Measurements from ENCODE around the gene PRG2. TPM values are rescaled to one million over a fixed set of nuclear protein-coding genes. Genes with fewer than 3 reads are reported as not detected.

The PRG2 gene
- polyA plus RNA-seq, 3 donors, result 1.1 TPM; not detected in 2

DNA sequence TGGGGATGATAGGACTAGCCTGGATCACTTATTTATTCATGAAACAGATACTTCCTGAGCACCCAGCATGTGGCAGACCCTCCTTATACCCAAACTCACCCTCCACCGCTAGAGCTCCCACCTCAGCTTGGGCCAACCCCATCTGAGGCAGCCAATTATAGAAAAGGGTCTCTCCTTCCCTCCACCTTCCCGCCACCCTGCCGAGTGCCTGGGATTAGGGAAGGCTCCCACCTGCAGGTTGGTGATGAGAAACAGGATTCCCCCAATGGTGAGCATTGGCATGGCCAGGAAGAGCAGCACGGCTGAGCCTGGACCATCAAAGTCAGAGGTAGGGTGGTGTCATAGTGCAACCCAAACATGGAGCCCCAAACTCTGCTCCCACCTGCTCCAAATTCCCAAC lies 30.6 kb upstream of the PRG2 start:
- H4K20me1 ChIP-seq (ENCODE audit: insufficient read depth, low read length), result peaks cover 79% of the 10 kb centered on the region
- no peak for DNase-seq
- peaks cover 69 to 83% of the 10 kb centered on the region in 2 donors for H3K36me3 ChIP-seq (replicated peaks in 1 of 2; ENCODE audit: control insufficient read depth in 1 of 2, insufficient read depth in 2 of 2, low read length in 2 of 2)
- intact Hi-C loops (cut with micrococcal nuclease), result no loop called here
- H3K4me3 ChIP-seq (replicated peaks in 1 of 3; ENCODE audit: low read depth in 2 of 3, low read length in 3 of 3), result no peak overlapping the region
- H3K27me3 ChIP-seq (ENCODE audit: control insufficient read depth in 2 of 2, insufficient read depth in 2 of 2, low read length in 2 of 2), result no peaks in the 10 kb centered on the region
- H3K36me3 Mint-ChIP-seq, result peaks cover 77 to 88% of the 10 kb centered on the region in 2 donors
- peak overlapping the region in 6 of 7 donors; percentile 13 to 99 (median 70) for H3K27ac Mint-ChIP-seq
- H3K27ac ChIP-seq (ENCODE audit: low read depth in 1 of 2, low read length in 2 of 2), result peak overlapping the region in 1 of 2 donors; percentile 66
- no peak overlapping the region for H2AFZ ChIP-seq (ENCODE audit: insufficient read depth, low read depth, low read length, poor library complexity, severe bottlenecking)
- H3K4me1 Mint-ChIP-seq, result peaks cover 43% of the 10 kb centered on the region
- peaks cover 25 to 32% of the 10 kb centered on the region in 2 donors for H3K4me1 ChIP-seq (ENCODE audit: control insufficient read depth in 1 of 2, insufficient read depth in 2 of 2, low read length in 2 of 2)
- peaks cover 0 to 2% (median 0%) of the 10 kb centered on the region in 7 donors for H3K9me3 Mint-ChIP-seq
- H3K79me2 ChIP-seq (ENCODE audit: insufficient read depth, low read length), result peaks cover 97% of the 10 kb centered on the region
- TF ChIP-seq, protein P1, sequence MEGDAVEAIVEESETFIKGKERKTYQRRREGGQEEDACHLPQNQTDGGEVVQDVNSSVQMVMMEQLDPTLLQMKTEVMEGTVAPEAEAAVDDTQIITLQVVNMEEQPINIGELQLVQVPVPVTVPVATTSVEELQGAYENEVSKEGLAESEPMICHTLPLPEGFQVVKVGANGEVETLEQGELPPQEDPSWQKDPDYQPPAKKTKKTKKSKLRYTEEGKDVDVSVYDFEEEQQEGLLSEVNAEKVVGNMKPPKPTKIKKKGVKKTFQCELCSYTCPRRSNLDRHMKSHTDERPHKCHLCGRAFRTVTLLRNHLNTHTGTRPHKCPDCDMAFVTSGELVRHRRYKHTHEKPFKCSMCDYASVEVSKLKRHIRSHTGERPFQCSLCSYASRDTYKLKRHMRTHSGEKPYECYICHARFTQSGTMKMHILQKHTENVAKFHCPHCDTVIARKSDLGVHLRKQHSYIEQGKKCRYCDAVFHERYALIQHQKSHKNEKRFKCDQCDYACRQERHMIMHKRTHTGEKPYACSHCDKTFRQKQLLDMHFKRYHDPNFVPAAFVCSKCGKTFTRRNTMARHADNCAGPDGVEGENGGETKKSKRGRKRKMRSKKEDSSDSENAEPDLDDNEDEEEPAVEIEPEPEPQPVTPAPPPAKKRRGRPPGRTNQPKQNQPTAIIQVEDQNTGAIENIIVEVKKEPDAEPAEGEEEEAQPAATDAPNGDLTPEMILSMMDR (IDR thresholded peaks at IDR 0.05), result no peak
- H3K4me3 Mint-ChIP-seq, result no peak overlapping the region
- no peak overlapping the region for H3K4me2 ChIP-seq (replicated peaks; ENCODE audit: extremely low read depth, low read length, poor library complexity, severe bottlenecking)
- WGBS (ENCODE audit: insufficient coverage), result no CpG with 5 or more reads among the region's 4 CpGs
- H3K27me3 Mint-ChIP-seq (ENCODE audit: low read depth in 3 of 3), result peaks cover 0 to 2% (median 0%) of the 10 kb centered on the region in 3 donors
- no peaks in the 10 kb centered on the region for H3K9me3 ChIP-seq (replicated peaks in 1 of 2; ENCODE audit: control insufficient read depth in 1 of 2, insufficient read depth in 1 of 2, low read length in 2 of 2)
- H3K9ac ChIP-seq (ENCODE audit: insufficient read depth, low read length, poor library complexity, severe bottlenecking), result no peak overlapping the region

DNA sequence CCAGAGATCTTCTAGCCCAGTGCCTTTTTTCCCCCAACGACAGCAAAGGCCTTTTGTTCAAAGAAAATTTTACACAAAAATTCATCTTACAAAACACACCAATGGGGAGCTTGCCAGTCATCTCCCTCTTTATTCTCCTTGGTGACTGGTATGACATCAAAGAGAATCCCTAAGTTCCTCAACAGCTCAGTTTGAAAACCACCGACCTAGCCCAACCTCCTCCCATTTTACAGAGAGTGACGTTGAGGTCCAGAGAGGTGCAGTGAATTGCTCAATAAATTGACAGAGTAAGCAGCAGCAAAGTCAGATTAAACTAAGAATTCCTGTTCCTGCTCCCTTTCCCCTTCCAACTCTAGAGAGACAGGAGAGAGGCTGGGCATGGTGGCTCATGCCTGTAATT lies 28.7 kb upstream of the PRG2 start:
- H3K4me3 Mint-ChIP-seq, result no peak overlapping the region
- Histone ChIP-seq H3K79me2 (ENCODE audit: insufficient read depth, low read length) (peaks cover 89% of the 10 kb centered on the region), H3K9me3 (replicated peaks in 1 of 2; ENCODE audit: control insufficient read depth in 1 of 2, insufficient read depth in 1 of 2, low read length in 2 of 2) (no peaks in the 10 kb centered on the region), H3K9ac (ENCODE audit: insufficient read depth, low read length, poor library complexity, severe bottlenecking) (no peak overlapping the region), H2AFZ (ENCODE audit: insufficient read depth, low read depth, low read length, poor library complexity, severe bottlenecking) (no peak overlapping the region), H3K4me3 (replicated peaks in 1 of 3; ENCODE audit: low read depth in 2 of 3, low read length in 3 of 3) (no peak overlapping the region), H4K20me1 (ENCODE audit: insufficient read depth, low read length) (peaks cover 93% of the 10 kb centered on the region), H3K36me3 (replicated peaks in 1 of 2; ENCODE audit: control insufficient read depth in 1 of 2, insufficient read depth in 2 of 2, low read length in 2 of 2) (peaks cover 84 to 100% of the 10 kb centered on the region in 2 donors), H3K4me1 (ENCODE audit: control insufficient read depth in 1 of 2, insufficient read depth in 2 of 2, low read length in 2 of 2) (peaks cover 6 to 13% of the 10 kb centered on the region in 2 donors), H3K4me2 (replicated peaks; ENCODE audit: extremely low read depth, low read length, poor library complexity, severe bottlenecking) (no peak overlapping the region), H3K27me3 (ENCODE audit: control insufficient read depth in 2 of 2, insufficient read depth in 2 of 2, low read length in 2 of 2) (no peaks in the 10 kb centered on the region), H3K27ac (ENCODE audit: low read depth in 1 of 2, low read length in 2 of 2) (peak overlapping the region in 1 of 2 donors; percentile 66)
- H3K27me3 Mint-ChIP-seq (ENCODE audit: low read depth in 3 of 3), result no peaks in the 10 kb centered on the region
- whole genome bisulfite sequencing (ENCODE audit: insufficient coverage), result 93% methylated on average over 1 of the region's 3 CpGs
- DNase-seq, result no peak
- H3K9me3 Mint-ChIP-seq, result peaks cover 0 to 2% (median 0%) of the 10 kb centered on the region in 7 donors
- H3K27ac Mint-ChIP-seq, result peak overlapping the region in 5 of 7 donors; percentile 59 to 86 (median 80)
- TF ChIP-seq, protein P1 (IDR thresholded peaks at IDR 0.05), result no peak
- peaks cover 87 to 99% of the 10 kb centered on the region in 2 donors for H3K36me3 Mint-ChIP-seq
- intact Hi-C loops (cut with micrococcal nuclease), result no loop called here
- H3K4me1 Mint-ChIP-seq, result peaks cover 25% of the 10 kb centered on the region
